Heart right ventricle (tissue), 16 donors: Measurements from ENCODE around the gene LZTS2. TPM values are rescaled to one million over a fixed set of nuclear protein-coding genes. Genes with fewer than 3 reads are reported as not detected.
"Not testable (repeated sequence)": the region's sequence is repeated elsewhere in the genome, so short reads cannot be mapped to it uniquely, and the experiment has no call there.

ENCODE experiments used
- ATAC-seq, 8 donors: fragments of 200-7000 bp; cut with Tn5 transposase; one replicate each; pipeline ENCODE4 v1.9.1; 2020; ENCODE audit warnings: mild to moderate bottlenecking in 8 of 8, moderate library complexity in 8 of 8, moderate number of reproducible peaks in 1 of 8
- DNase-seq, 2 donors: peaks; one replicate each; pipeline ENCODE4 v3.0.0-alpha.2; 2020
- H3K27ac ChIP-seq, 10 donors: fragments of 200-600 bp; sonication (generic) in 2 of 10; one replicate each; pipeline versions ENCODE4 v1.5.0 to v1.8.0; 2020 to 2022; ENCODE audit warnings: mild to moderate bottlenecking in 3 of 10
- H3K27me3 ChIP-seq, 7 donors: fragments of 200-600 bp; one replicate each; pipeline ENCODE4 v1.8.0; 2021 to 2022; ENCODE audit warnings: mild to moderate bottlenecking in 2 of 7
- H3K36me3 ChIP-seq, 9 donors: fragments of 200-600 bp; sonication (generic) in 1 of 9; one replicate each; pipeline versions ENCODE4 v1.5.0 to v1.8.0; 2020 to 2022; ENCODE audit warnings: mild to moderate bottlenecking in 2 of 9
- H3K4me1 ChIP-seq, 9 donors: fragments of 200-600 bp; sonication (generic) in 1 of 9; one replicate each; pipeline versions ENCODE4 v1.5.0 to v1.8.0; 2020 to 2022; ENCODE audit warnings: mild to moderate bottlenecking in 4 of 9
- H3K4me3 ChIP-seq, 10 donors: fragments of 200-600 bp; sonication (generic) in 2 of 10; one replicate each; pipeline versions ENCODE4 v1.5.0 to v1.8.0; 2020 to 2022; ENCODE audit warnings: mild to moderate bottlenecking in 7 of 10, moderate library complexity in 2 of 10
- H3K9me3 ChIP-seq, 11 donors: fragments of 200-600 bp in 10 of 11; sonication (generic) in 2 of 11; one replicate each; pipeline versions ENCODE4 v1.5.0 to v1.8.0; 2013 to 2022; ENCODE audit warnings: mild to moderate bottlenecking in 2 of 11, control low read depth in 1 of 11, moderate library complexity in 1 of 11
- WGBS, 2 donors: extraction: QIAGEN DNeasy Blood & Tissue Kit; methylation state at CpG; one replicate each; pipeline ENCODE4 v1.1.7; 2013; ENCODE audit warnings: inconsistent platforms in 1 of 2; 5-methylcytosine and 5-hydroxymethylcytosine counted together
- intact Hi-C, 10 donors: fragments of 100-400 bp; cut with DNase I; formaldehyde crosslinking; loops; one replicate each; pipeline versions ENCODE4 v1.11.1 to v1.14.2; 2022
- polyA plus RNA-seq, 2 donors: library from polyadenylated mRNA; stranded (reverse); fragments of 200-250 nt; gene quantifications; one replicate each; pipeline ENCODE4 v1.2.3, GENCODE V29; 2013
- total RNA-seq, 10 donors: library from RNA; stranded (reverse); fragmentation: NEBNext Ultra II Directional in 3 of 10; extraction: Animal tissue kit (Norgen Biotek cat#: 25700) in 3 of 10; gene quantifications; one replicate each; pipeline versions ENCODE4 v1.2.1 to v1.2.4, GENCODE V29; 2021 to 2023
- TF ChIP-seq, protein P1 (sequence below), 9 donors: fragments of 200-600 bp; sonication (generic) in 2 of 9; IDR thresholded peaks; one replicate each; pipeline versions ENCODE4 v1.5.0 to v1.8.0; 2021 to 2022; ENCODE audit warnings: antibody characterized with exemption in 9 of 9, mild to moderate bottlenecking in 5 of 9, moderate library complexity in 1 of 9
- donor health status: Arrhythmogenic right ventricular cardiomyopathy.
- donor health status: ischemic (EF 13 %, LVEDD 7.1; RV severe dilation, severe dysfunction).
- donor health status: healthy with polysubstance abuse.
- donor health status: DM: no; HTN: yes; CAD: no.
- donor health status: DM: no; HTN: no; CAD: no.
- donor health status: ischemic (EF 25% LVEDD 6.9; RV normal size, moderate dysfunction).
- donor health status: ischemic (EF 25% LVEDD 5.7; RV mildly dilated, moderate dysfunction).
- donor health status: healthy.
- donor health status: DM: yes; HTN: yes; CAD: no.
- donor health status: Ischemic cardiomyopathy.
- donor health status: ischemic (EF 35%, LVEDD 5.7; RV mildly dilated, moderate dysfunction).
- donor health status: nonischemic (EF 11% LVEDD 7.7; RV severe dilation, severe dysfunction).
- donor health status: DM: yes; HTN: yes; CAD: no.
- donor health status: PGD.
- donor health status: ischemic (EF 29% LVEDD 5.4; RV normal size, mild dysfunction).
- donor health status: nonischemic (EF 23%, LVEDD 6.1; RV moderate dilation, normal function).

LZTS2 gene
- total and polyA plus RNA-seq, 12 donors: 28.6 to 73.7 (median 41.7) TPM

DNA sequence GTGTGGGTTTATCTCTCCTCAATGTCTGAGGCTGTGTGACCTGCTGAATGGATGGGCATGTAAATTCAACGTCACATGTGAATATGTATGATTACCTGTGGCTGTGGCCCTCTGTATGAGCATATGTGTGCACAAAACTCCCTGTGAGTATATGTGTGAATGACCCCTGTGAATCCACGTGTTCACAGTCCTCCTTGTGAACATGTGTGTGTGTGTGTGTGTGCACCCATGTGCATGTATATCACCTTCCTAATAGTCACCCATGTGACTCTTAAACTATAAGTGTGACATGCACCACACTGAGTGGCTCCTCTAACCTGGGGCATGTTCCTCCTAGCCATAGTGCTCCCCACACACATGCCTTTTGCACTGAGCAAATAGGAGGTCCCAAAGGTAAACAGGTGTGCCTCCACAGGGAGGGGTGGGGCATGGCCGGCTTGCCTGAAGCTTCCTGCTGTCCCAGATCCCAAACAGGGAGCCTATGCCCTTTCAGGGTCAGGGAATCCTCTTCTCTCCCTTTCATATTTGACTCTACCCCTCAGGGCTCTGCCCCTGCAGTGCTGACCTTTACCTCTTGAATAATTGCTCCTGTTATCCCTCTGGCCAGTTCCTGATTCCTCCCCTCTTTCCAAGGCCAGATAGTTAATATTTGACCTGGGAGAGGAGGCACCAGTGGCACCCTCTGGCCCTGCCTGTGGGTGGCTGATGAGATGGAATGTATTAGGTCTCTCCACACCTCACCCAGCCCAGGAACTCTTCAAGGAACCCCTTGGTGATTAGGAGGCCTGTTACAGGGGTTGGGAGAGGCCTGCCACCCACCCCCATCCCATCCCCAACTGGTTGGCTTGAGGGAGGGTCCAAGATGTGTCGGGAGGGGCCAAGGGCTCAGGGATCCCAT is 28.4 kb upstream of the LZTS2 start:
- peaks cover 0 to 8% (median 0%) of the 10 kb centered on the region in 9 donors for H3K36me3 ChIP-seq
- no peak overlapping the region for H3K4me3 ChIP-seq
- H3K9me3 ChIP-seq: no peaks in the 10 kb centered on the region
- ATAC-seq (no peak), DNase-seq (no peak)
- H3K27me3 ChIP-seq: peaks cover 0 to 7% (median 0%) of the 10 kb centered on the region in 7 donors
- peaks cover 3 to 23% (median 15%) of the 10 kb centered on the region in 9 donors for H3K4me1 ChIP-seq
- WGBS, 2 donors: 75 to 82% methylated on average over 4 of the region's 4 CpGs
- TF ChIP-seq, protein P1, sequence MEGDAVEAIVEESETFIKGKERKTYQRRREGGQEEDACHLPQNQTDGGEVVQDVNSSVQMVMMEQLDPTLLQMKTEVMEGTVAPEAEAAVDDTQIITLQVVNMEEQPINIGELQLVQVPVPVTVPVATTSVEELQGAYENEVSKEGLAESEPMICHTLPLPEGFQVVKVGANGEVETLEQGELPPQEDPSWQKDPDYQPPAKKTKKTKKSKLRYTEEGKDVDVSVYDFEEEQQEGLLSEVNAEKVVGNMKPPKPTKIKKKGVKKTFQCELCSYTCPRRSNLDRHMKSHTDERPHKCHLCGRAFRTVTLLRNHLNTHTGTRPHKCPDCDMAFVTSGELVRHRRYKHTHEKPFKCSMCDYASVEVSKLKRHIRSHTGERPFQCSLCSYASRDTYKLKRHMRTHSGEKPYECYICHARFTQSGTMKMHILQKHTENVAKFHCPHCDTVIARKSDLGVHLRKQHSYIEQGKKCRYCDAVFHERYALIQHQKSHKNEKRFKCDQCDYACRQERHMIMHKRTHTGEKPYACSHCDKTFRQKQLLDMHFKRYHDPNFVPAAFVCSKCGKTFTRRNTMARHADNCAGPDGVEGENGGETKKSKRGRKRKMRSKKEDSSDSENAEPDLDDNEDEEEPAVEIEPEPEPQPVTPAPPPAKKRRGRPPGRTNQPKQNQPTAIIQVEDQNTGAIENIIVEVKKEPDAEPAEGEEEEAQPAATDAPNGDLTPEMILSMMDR (IDR thresholded peaks at IDR 0.05): no peak
- intact Hi-C loops: no loop called here
- no peak overlapping the region for H3K27ac ChIP-seq

DNA sequence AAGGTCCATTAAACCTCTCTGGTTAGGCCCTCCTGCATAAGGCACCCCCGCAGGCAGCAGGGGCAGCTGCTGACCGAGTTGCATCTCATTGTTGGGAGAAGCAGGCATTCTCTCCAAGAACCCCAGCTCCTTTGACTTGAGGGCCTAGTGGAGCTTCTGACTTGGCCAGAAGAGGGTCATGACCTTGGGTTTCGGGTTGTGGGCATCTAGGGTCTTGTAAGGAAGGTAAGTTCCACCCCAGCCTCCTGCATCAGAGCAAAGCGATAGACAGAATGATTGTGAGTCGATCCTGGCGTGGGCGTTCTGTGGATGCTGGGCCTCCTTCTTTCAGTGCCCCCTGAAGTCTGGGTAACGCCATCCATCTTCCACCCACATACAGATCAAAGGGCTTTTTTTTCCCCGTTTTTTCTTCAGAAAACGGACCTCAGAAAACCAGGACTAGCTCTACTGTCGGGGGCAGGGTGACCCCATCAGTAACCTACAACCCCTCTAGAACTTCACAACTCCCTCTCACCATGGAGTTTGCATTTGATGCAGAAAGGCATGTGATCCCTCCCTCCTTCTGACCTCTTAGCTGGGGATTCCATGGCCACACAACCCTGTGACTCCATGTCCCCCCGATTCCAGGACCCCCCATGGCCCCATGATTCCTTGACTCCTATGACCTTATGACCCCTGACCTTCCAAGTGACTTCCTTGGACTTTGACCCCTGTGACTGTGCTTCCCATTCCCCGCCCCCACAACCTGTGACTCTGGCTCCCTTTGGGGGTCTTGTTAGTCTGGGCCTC is 27.3 kb upstream of the LZTS2 start:
- Histone ChIP-seq H3K9me3 (no peaks in the 10 kb centered on the region), H3K27ac (no peak overlapping the region), H3K4me3 (no peak overlapping the region), H3K4me1 (peaks cover 3 to 23% (median 15%) of the 10 kb centered on the region in 9 donors), H3K36me3 (peaks cover 0 to 7% (median 0%) of the 10 kb centered on the region in 9 donors), H3K27me3 (peaks cover 0 to 7% (median 0%) of the 10 kb centered on the region in 7 donors)
- TF ChIP-seq, protein P1 (IDR thresholded peaks at IDR 0.05): no peak
- DNase-seq (no peak), ATAC-seq (no peak)
- WGBS, 2 donors: 83 to 84% methylated on average over 13 of the region's 13 CpGs
- intact Hi-C loops: no loop called here

DNA sequence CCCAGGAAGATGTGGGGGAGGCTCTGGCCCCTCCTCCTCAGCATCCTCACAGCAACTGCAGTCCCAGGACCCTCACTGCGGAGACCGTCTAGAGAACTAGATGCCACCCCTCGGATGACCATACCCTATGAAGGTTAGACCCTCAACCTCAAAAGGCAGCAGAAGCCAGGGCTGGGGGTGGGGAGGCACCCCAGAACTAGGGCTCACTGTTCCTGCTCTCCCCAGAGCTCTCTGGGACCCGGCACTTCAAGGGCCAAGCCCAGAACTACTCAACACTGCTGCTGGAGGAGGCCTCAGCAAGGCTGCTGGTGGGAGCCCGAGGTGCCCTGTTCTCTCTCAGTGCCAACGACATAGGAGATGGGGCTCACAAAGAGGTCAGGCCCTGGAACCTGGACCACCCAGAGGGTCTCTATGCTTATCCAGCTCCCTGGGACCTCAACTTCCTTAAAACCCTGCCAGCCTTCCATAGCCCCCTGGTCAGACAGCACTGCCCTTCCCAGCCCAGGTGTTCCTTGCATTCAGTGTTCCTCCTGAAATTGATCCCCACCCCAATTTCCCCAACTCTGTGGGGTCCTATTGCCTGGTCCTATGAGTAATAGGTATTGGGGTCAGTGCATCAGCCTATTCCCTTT is 26.6 kb upstream of the LZTS2 start:
- H3K27ac ChIP-seq: no peak overlapping the region
- TF ChIP-seq, protein P1 (IDR thresholded peaks at IDR 0.05): no peak
- H3K4me1 ChIP-seq: peaks cover 3 to 21% (median 15%) of the 10 kb centered on the region in 9 donors
- H3K4me3 ChIP-seq: no peak overlapping the region
- DNase-seq: no peak
- intact Hi-C loops: no loop called here
- H3K36me3 ChIP-seq: peaks cover 0 to 14% (median 0%) of the 10 kb centered on the region in 9 donors
- WGBS, 2 donors: 93 to 95% methylated on average over 6 of the region's 6 CpGs
- no peaks in the 10 kb centered on the region for H3K9me3 ChIP-seq
- peaks cover 0 to 7% (median 0%) of the 10 kb centered on the region in 7 donors for H3K27me3 ChIP-seq
- no peak for ATAC-seq

DNA sequence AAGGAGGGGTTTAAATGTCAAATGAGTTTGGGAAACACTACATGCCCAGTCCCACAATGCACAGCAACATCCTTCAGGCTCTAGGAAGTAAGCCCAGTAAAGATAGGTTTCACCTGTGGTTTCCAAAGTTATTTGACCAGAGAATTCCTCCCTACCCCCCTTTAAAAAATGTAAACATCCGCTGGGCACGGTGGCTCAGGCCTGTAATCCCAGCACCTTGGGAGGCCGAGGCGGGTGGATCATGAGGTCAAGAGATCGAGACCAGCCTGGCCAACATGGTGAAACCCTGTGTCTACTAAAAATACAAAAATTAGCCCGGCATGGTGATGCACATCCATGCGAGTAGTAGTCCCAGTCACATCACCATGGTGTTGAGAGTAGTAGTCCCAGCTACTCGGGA is 24.2 kb upstream of the LZTS2 start:
- H3K4me3 ChIP-seq, DNase-seq, intact Hi-C loops, H3K4me1 ChIP-seq, H3K27me3 ChIP-seq, H3K9me3 ChIP-seq, ATAC-seq, H3K27ac ChIP-seq: not testable (repeated sequence)
- H3K36me3 ChIP-seq: peaks cover 0 to 38% (median 5%) of the 10 kb centered on the region in 9 donors
- 87 to 88% methylated on average over 8 of the region's 8 CpGs for WGBS, 2 donors
